Kidney (tissue), 22 donors: ENCODE data around the gene HMG20B. TPM values are rescaled to one million over a fixed set of nuclear protein-coding genes. Genes with fewer than 3 reads are reported as not detected.

Experiments used
- DNase-seq, 5 donors: peaks; one replicate each; pipeline ENCODE4 v3.0.0-alpha.2; 2013 to 2020
- FAIRE-seq: peaks from 2 replicates; lab custom pipeline; 2012; peaks lifted over from hg19 to GRCh38; lab: Jason Lieb, UNC
- H3K27ac ChIP-seq, 2 donors: one replicate each; pipeline ENCODE4 v1.7.0; 2013; ENCODE audit warnings: low read depth in 2 of 2, low read length in 2 of 2, inconsistent platforms in 1 of 2
- H3K27me3 ChIP-seq: one replicate; pipeline ENCODE4 v1.7.1; 2013; ENCODE audit warnings: low read length, inconsistent platforms; ENCODE audit not compliant: control insufficient read depth, insufficient read depth
- H3K36me3 ChIP-seq, 3 donors: one replicate each; pipeline versions ENCODE4 v1.7.0 to v1.7.1; 2013; ENCODE audit warnings: low read length in 3 of 3, control low read depth in 1 of 3, inconsistent platforms in 1 of 3; ENCODE audit not compliant: insufficient read depth in 3 of 3, control insufficient read depth in 2 of 3
- H3K4me1 ChIP-seq, 3 donors: one replicate each; pipeline versions ENCODE4 v1.7.0 to v1.7.1; 2013; ENCODE audit warnings: low read length in 3 of 3, inconsistent platforms in 1 of 3, low read depth in 1 of 3; ENCODE audit not compliant: control insufficient read depth in 2 of 3, insufficient read depth in 2 of 3
- H3K4me3 ChIP-seq, 3 donors: one replicate each; pipeline versions ENCODE4 v1.7.0 to v1.8.1; 2013; ENCODE audit warnings: low read length in 3 of 3, control low read depth in 1 of 3, inconsistent platforms in 1 of 3
- H3K9ac ChIP-seq, 3 donors: one replicate each; pipeline versions ENCODE4 v1.7.0 to v1.7.1; 2013; ENCODE audit warnings: low read length in 3 of 3, control low read depth in 1 of 3, inconsistent platforms in 1 of 3
- H3K9me3 ChIP-seq, 3 donors: one replicate each; pipeline versions ENCODE4 v1.7.0 to v1.7.1; 2013; ENCODE audit warnings: low read length in 3 of 3, control low read depth in 1 of 3, inconsistent platforms in 1 of 3; ENCODE audit not compliant: control insufficient read depth in 2 of 3, insufficient read depth in 1 of 3
- CTCF ChIP-seq: IDR thresholded peaks from 3 replicates; pipeline ENCODE4 v1.5.1; 2012; ENCODE audit warnings: mild to moderate bottlenecking, moderate library complexity, borderline replicate concordance; ENCODE audit not compliant: insufficient read depth; ENCODE audit errors: extremely low read depth
- intact Hi-C: fragments of 100-400 bp; cut with DNase I; formaldehyde crosslinking; loops from one replicate; pipeline ENCODE4 v1.11.1; 2022
- long read RNA-seq, 10 donors: library from polyadenylated mRNA in 1 of 10; unstranded in 1 of 10; transcript quantifications; one replicate each; pipeline ENCODE4 v2.0.0 and lab custom pipeline, GENCODE V29; 2021 to 2026
- polyA plus RNA-seq: library from polyadenylated mRNA; stranded (reverse); fragments of 350-450 nt; fragmentation: Illumina TruSeq; extraction: RNeasy Lipid Tissue Mini Kit (QIAGEN cat#74804); gene quantifications from one replicate; pipeline ENCODE4 v1.2.3, GENCODE V29; 2014; ENCODE audit warnings: low read depth, low replicate concordance; ENCODE audit not compliant: insufficient read depth
- total RNA-seq: library from RNA; stranded (reverse); fragmentation: NEBNext Ultra II Directional; extraction: Animal tissue kit (Norgen Biotek cat#: 25700); gene quantifications from one replicate; pipeline ENCODE4 v1.2.1, GENCODE V29; 2021
- donor health status: control.
- donor health status: control.
- donor health status: control.
- donor health status: control.
- donor health status: control.
- donor health status: DM: yes; HTN: yes; CAD: no.
- donor health status: Normal renal cell carcinoma (clear cell type).

The HMG20B gene
- 69.7 TPM for total RNA-seq
- polyA plus RNA-seq, result 82.6 TPM
- long read RNA-seq, donor 1, transcript HMG20B-202 (10 exons, 1,596 nt), result major isoform, 17 of 34 reads
- long read RNA-seq, donor 1, transcript HMG20B-209 (3 exons, 806 nt), result minor isoform, 7 of 34 reads
- long read RNA-seq, donor 1, partial matches to known transcripts, result 8 of 34 reads
- long read RNA-seq, donor 1, other reads (novel, unspliced or antisense), result 0 of 34 reads
- long read RNA-seq, donor 2, transcript HMG20B-202 (10 exons, 1,596 nt), result major isoform, 22 of 29 reads
- long read RNA-seq, donor 2, partial matches to known transcripts, result 5 of 29 reads
- long read RNA-seq, donor 2, other reads (novel, unspliced or antisense), result 0 of 29 reads
- long read RNA-seq, donor 3, transcript HMG20B-202 (10 exons, 1,596 nt), result major isoform, 22 of 36 reads
- long read RNA-seq, donor 3, partial matches to known transcripts, result 6 of 36 reads
- long read RNA-seq, donor 3, other reads (novel, unspliced or antisense), result 0 of 36 reads
- long read RNA-seq, donor 4, transcript HMG20B-202 (10 exons, 1,596 nt), result major isoform, 20 of 49 reads
- long read RNA-seq, donor 4, partial matches to known transcripts, result 26 of 49 reads
- long read RNA-seq, donor 4, other reads (novel, unspliced or antisense), result 0 of 49 reads
- long read RNA-seq, donor 5, partial matches to known transcripts, result 0 of 2 reads
- long read RNA-seq, donor 5, other reads (novel, unspliced or antisense), result 0 of 2 reads
- long read RNA-seq, donor 6, transcript HMG20B-202 (10 exons, 1,596 nt), result major isoform, 34 of 43 reads
- long read RNA-seq, donor 6, partial matches to known transcripts, result 6 of 43 reads
- long read RNA-seq, donor 6, other reads (novel, unspliced or antisense), result 0 of 43 reads
- long read RNA-seq, donor 7, transcript HMG20B-202 (10 exons, 1,596 nt), result major isoform, 83 of 130 reads
- long read RNA-seq, donor 7, partial matches to known transcripts, result 41 of 130 reads
- long read RNA-seq, donor 7, other reads (novel, unspliced or antisense), result 6 of 130 reads
- long read RNA-seq, donor 8, transcript HMG20B-202 (10 exons, 1,596 nt), result major isoform, 15 of 63 reads
- long read RNA-seq, donor 8, partial matches to known transcripts, result 43 of 63 reads
- long read RNA-seq, donor 8, other reads (novel, unspliced or antisense), result 0 of 63 reads
- long read RNA-seq, donor 9, transcript HMG20B-202 (10 exons, 1,596 nt), result major isoform, 13 of 18 reads
- long read RNA-seq, donor 9, partial matches to known transcripts, result 0 of 18 reads
- long read RNA-seq, donor 9, other reads (novel, unspliced or antisense), result 0 of 18 reads
- long read RNA-seq, donor 10, transcript HMG20B-202 (10 exons, 1,596 nt), result major isoform, 18 of 43 reads
- long read RNA-seq, donor 10, transcript HMG20B-209 (3 exons, 806 nt), result minor isoform, 9 of 43 reads
- long read RNA-seq, donor 10, partial matches to known transcripts, result 13 of 43 reads
- long read RNA-seq, donor 10, other reads (novel, unspliced or antisense), result 0 of 43 reads

- no peak for FAIRE-seq
- Histone ChIP-seq H3K9me3 (no peaks in the 10 kb centered on the region), H3K4me3 (peak within 1 kb of the TSS; percentile 60 to 76 (median 70)), H3K9ac (peak within 1 kb of the TSS; percentile 20 to 65 (median 32)), H3K36me3 (peaks cover 0 to 2% (median 0%) of the 10 kb centered on the region in 3 donors), H3K27ac (peak within 1 kb of the TSS in 1 of 2 donors; percentile 37), H3K4me1 (peaks cover 0 to 4% (median 3%) of the 10 kb centered on the region in 3 donors), H3K27me3 (no peaks in the 10 kb centered on the region)
- no peak for TF ChIP-seq CTCF
- intact Hi-C loops, result no loop called here
- no peak for DNase-seq
Observed at GRCh38 chr19:3572855-3573161, at the start of gene HMG20B. Gene HMG20B (plus strand): TSS chr19:3572944. CDS start chr19:3573310, 366 bp downstream.

- Histone ChIP-seq H3K9ac (no peak overlapping the region), H3K27ac (no peak overlapping the region), H3K4me3 (no peak overlapping the region), H3K9me3 (no peaks in the 10 kb centered on the region), H3K36me3 (peaks cover 0 to 15% (median 9%) of the 10 kb centered on the region in 3 donors), H3K4me1 (no peaks in the 10 kb centered on the region), H3K27me3 (no peaks in the 10 kb centered on the region)
- TF ChIP-seq CTCF, result no peak
- peak in 1 of 5 donors; percentile 56 for DNase-seq
- no peak for FAIRE-seq
- intact Hi-C loops, result no loop called here
Observed at GRCh38 chr19:3523361-3524077, 49.2 kb upstream of the HMG20B start.
